ENCODE data around the gene UTP4. TPM values are rescaled to one million over a fixed set of nuclear protein-coding genes. Genes with fewer than 3 reads are reported as not detected.
A peak's percentile ranks its signal among the peaks of the same experiment; 100 is the strongest.

Gene UTP4
- total and polyA plus RNA-seq, 2 of the 8 experiments (the other 6 are each of a cell fraction or from before 2014, with no cell fraction given), result 101 to 118 TPM

DNA sequence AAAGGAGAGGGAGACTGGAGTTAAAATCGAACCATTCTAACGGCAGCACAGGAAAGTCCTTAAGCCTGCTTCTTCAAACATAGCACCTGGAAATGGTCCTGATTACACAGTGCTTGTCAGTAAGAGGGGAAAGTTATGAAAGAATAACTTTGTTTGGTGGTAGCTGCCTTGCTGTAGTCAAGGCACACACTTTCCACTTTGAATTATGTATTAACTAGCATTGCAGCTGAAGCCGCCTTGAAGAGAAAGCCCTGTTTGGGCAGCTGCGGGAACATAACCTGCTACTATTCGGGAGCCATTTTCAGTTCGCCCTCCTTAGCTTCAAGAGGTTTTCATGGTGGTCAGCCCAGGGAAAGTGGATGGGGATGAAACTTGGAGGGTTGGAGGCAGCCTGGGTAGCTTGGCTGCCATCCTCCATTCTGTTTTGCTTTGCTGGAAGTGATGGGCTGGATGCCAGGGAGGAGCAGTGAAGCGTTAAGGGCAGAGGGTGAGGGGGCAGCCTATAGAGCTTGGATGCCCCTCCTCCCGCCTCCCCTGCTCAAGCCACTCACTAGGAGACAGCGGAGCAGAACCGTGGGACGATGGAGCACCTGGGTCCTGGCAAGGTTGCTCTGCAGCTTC lies 32.3 kb upstream of the UTP4 start:
- Histone ChIP-seq H4K8ac (ENCODE audit: extremely low read depth, insufficient read depth, low read length) (0 out of 2 replicates have a peak overlapping the region, but pooled peaks have one; percentile 37), H2BK12ac (ENCODE audit: low read depth, low read length) (peak overlapping the region; percentile 82; the same call in 1 of the 2 replicates), H3K9me3 (ENCODE audit: insufficient read depth in 2 of 2, low read depth in 1 of 2, low read length in 1 of 2) (no peaks in the 10 kb centered on the region), H4K91ac (replicated peaks; ENCODE audit: insufficient read length, low read length) (peak overlapping the region; percentile 14), H2BK20ac (ENCODE audit: low read length) (peak overlapping the region; percentile 67), H3K27me3 (replicated peaks in 1 of 4; ENCODE audit: control insufficient read depth in 3 of 4, extremely low read depth in 1 of 4, insufficient read depth in 3 of 4, low read length in 3 of 4) (no peaks in the 10 kb centered on the region; a peak in 1 of 7 replicates), H3K23me2 (ENCODE audit: low read depth, low read length) (peaks cover 4% of the 10 kb centered on the region; the same call in 1 of the 2 replicates), H4K20me1 (replicated peaks in 1 of 2; ENCODE audit: control insufficient read depth in 1 of 2, insufficient read depth in 2 of 2, low read length in 2 of 2) (no peaks in the 10 kb centered on the region), H3K4me1 (replicated peaks in 1 of 4; ENCODE audit: control insufficient read depth in 3 of 4, insufficient read depth in 4 of 4, low read length in 3 of 4) (peaks cover 15 to 27% (median 19%) of the 10 kb centered on the region in 4 experiments), H3K4me2 (ENCODE audit: insufficient read depth in 1 of 2, low read depth in 2 of 2, low read length in 2 of 2) (no peak overlapping the region), H3K27ac (ENCODE audit: low read depth, low read length) (no peak overlapping the region), H3K18ac (ENCODE audit: extremely low read depth, low read length) (0 out of 2 replicates have a peak overlapping the region, but pooled peaks have one; percentile 33), H2BK5ac (ENCODE audit: low read depth, low read length) (peak overlapping the region; percentile 22; the same call in 1 of the 2 replicates), H3K4me3 (ENCODE audit: extremely low read depth in 1 of 4, insufficient read depth in 2 of 4, low read depth in 3 of 4, low read length in 4 of 4) (no peak overlapping the region), H2BK15ac (ENCODE audit: low read length) (peak overlapping the region; percentile 74; the same call in 1 of the 2 replicates), H3K79me2 (ENCODE audit: control insufficient read depth in 1 of 2, insufficient read depth in 2 of 2, low read length in 2 of 2) (no peaks in the 10 kb centered on the region), H3K36me3 (ENCODE audit: control insufficient read depth in 2 of 4, insufficient read depth in 4 of 4, low read length in 3 of 4) (no peaks in the 10 kb centered on the region), H4K5ac (ENCODE audit: insufficient read length, low read depth, low read length) (no peak overlapping the region), H3K14ac (ENCODE audit: insufficient read length) (no peak overlapping the region), H2AFZ (ENCODE audit: low read length) (peak overlapping the region; percentile 17; the same call in 1 of the 2 replicates), H3K4ac (replicated peaks; ENCODE audit: insufficient read length, low read depth, low read length) (peak overlapping the region; percentile 33), H2BK120ac (replicated peaks; ENCODE audit: low read depth, low read length) (peak overlapping the region; percentile 6), H2AK5ac (ENCODE audit: low read depth, low read length) (no peak overlapping the region), H3K23ac (ENCODE audit: insufficient read length) (no peak overlapping the region), H3K56ac (replicated peaks; ENCODE audit: insufficient read length, low read depth, low read length) (no peak overlapping the region), H3K9ac (replicated peaks in 1 of 4; ENCODE audit: extremely low read depth in 1 of 4, low read depth in 3 of 4, low read length in 3 of 4) (no peak overlapping the region), H3K79me1 (ENCODE audit: low read depth, low read length) (no peaks in the 10 kb centered on the region)
- ChIA-PET POLR2A (ENCODE audit: partially characterized antibody) (interaction anchor here (1.0 to 2.7 kb wide), 7 partner anchors 8 to 28 kb away, joined by 3 to 11 read pairs (median 4); no protein-coding TSS in a partner anchor), CTCF (ENCODE audit: partially characterized antibody) (interaction anchor here (1.0 to 4.1 kb wide), 11 partner anchors 8 to 182 kb away, joined by 3 to 23 read pairs (median 5); no protein-coding TSS in a partner anchor)
- TF ChIP-seq, protein P1, sequence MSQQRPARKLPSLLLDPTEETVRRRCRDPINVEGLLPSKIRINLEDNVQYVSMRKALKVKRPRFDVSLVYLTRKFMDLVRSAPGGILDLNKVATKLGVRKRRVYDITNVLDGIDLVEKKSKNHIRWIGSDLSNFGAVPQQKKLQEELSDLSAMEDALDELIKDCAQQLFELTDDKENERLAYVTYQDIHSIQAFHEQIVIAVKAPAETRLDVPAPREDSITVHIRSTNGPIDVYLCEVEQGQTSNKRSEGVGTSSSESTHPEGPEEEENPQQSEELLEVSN (IDR thresholded peaks at IDR 0.05), result no peak
- TF ChIP-seq, protein P2, sequence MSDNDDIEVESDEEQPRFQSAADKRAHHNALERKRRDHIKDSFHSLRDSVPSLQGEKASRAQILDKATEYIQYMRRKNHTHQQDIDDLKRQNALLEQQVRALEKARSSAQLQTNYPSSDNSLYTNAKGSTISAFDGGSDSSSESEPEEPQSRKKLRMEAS (IDR thresholded peaks at IDR 0.05), result no peak
- TF ChIP-seq RXRA (IDR thresholded peaks at IDR 0.05; ENCODE audit: insufficient read depth, low read depth, low read length), result no peak
- TF ChIP-seq TBP (IDR thresholded peaks at IDR 0.05; ENCODE audit: low read depth, low read length), result no peak
- no peak for TF ChIP-seq CBX8 (IDR thresholded peaks at IDR 0.05; ENCODE audit: borderline replicate concordance, low read depth, low read length)
- TF ChIP-seq CHD2 (IDR thresholded peaks at IDR 0.05; ENCODE audit: low read length), result no peak
- no peak for TF ChIP-seq TEAD4 (IDR thresholded peaks at IDR 0.05; ENCODE audit: low read depth, low read length)
- TF ChIP-seq NRF1 (IDR thresholded peaks at IDR 0.05; ENCODE audit: low read depth, low read length), result no peak
- no peak for TF ChIP-seq GABPA (IDR thresholded peaks at IDR 0.05; ENCODE audit: borderline replicate concordance, insufficient read depth, low read length)
- FAIRE-seq (peak; percentile 13), DNase-seq (ENCODE audit: low read depth in 1 of 2, low spot score in 2 of 2) (no peak)
- WGBS, 2 experiments (ENCODE audit: extremely low coverage in 1 of 2, insufficient coverage in 1 of 2, insufficient read length in 1 of 2, insufficient replicate concordance in 2 of 2, low coverage in 1 of 2, low lambda C conversion rate in 2 of 2, missing lambda C conversion rate in 1 of 2), result 77% methylated on average over 11 of the region's 11 CpGs; no CpG with 5 or more reads in 1 of the 2 experiments

Data from H1 (cell line).